ENCODE measurements around the gene GFI1B.
"Not testable (repeated sequence)": the region's sequence is repeated elsewhere in the genome, so short reads cannot be mapped to it uniquely, and the experiment has no call there.

Gene GFI1B

GRCh38 chr9:132997591-132997990 lies 19.1 kb downstream of the GFI1B start:
- Histone ChIP-seq H3K27ac (ENCODE audit: extremely low read depth, low read depth, low read length) (no peak overlapping the region), H3K36me3 (ENCODE audit: control insufficient read depth in 2 of 2, insufficient read depth in 1 of 2, low read length in 2 of 2) (no peaks in the 10 kb centered on the region), H3K4me3 (ENCODE audit: low read depth, low read length) (no peak overlapping the region), H3K9me3 (ENCODE audit: control insufficient read depth, insufficient read depth, low read depth, low read length) (no peaks in the 10 kb centered on the region), H3K4me1 (ENCODE audit: control insufficient read depth, insufficient read depth, low read length) (no peaks in the 10 kb centered on the region)
- TF ChIP-seq ZNF223 (tag by site-specific recombination; IDR thresholded peaks at IDR 0.05) (no peak), YY1 (tag by site-specific recombination; IDR thresholded peaks at IDR 0.05) (no peak), GFI1B (tag by site-specific recombination; IDR thresholded peaks at IDR 0.05) (no peak), EGR2 (tag by site-specific recombination; IDR thresholded peaks at IDR 0.05; ENCODE audit: low read depth) (no peak), BCL11A (tag by site-specific recombination; IDR thresholded peaks at IDR 0.05; ENCODE audit: low read depth) (no peak)
- TF ChIP-seq, protein P1, sequence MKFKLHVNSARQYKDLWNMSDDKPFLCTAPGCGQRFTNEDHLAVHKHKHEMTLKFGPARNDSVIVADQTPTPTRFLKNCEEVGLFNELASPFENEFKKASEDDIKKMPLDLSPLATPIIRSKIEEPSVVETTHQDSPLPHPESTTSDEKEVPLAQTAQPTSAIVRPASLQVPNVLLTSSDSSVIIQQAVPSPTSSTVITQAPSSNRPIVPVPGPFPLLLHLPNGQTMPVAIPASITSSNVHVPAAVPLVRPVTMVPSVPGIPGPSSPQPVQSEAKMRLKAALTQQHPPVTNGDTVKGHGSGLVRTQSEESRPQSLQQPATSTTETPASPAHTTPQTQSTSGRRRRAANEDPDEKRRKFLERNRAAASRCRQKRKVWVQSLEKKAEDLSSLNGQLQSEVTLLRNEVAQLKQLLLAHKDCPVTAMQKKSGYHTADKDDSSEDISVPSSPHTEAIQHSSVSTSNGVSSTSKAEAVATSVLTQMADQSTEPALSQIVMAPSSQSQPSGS (tag by site-specific recombination; IDR thresholded peaks at IDR 0.05; ENCODE audit: low read depth): no peak
- POLR2A ChIA-PET: no interaction called here
- CTCF ChIA-PET: interaction anchor here (0.7 to 3.4 kb wide), 3 partner anchors 25 to 132 kb away, joined by 3 to 14 read pairs (median 6); no protein-coding TSS in a partner anchor

- H3K9me3 ChIP-seq (ENCODE audit: control insufficient read depth, insufficient read depth, low read depth, low read length); POLR2A ChIA-PET; H3K4me3 ChIP-seq (ENCODE audit: low read depth, low read length); H3K4me1 ChIP-seq (ENCODE audit: control insufficient read depth, insufficient read depth, low read length); H3K27ac ChIP-seq (ENCODE audit: extremely low read depth, low read depth, low read length); H3K36me3 ChIP-seq (ENCODE audit: control insufficient read depth in 2 of 2, insufficient read depth in 1 of 2, low read length in 2 of 2): not testable (repeated sequence)
- CTCF ChIA-PET: interaction anchor here (0.7 to 3.4 kb wide), 2 partner anchors 24 to 97 kb away, joined by 4 to 14 read pairs; no protein-coding TSS in a partner anchor
Measured at GRCh38 chr9:132998221-132998620, 19.7 kb downstream of the GFI1B start.

DNA sequence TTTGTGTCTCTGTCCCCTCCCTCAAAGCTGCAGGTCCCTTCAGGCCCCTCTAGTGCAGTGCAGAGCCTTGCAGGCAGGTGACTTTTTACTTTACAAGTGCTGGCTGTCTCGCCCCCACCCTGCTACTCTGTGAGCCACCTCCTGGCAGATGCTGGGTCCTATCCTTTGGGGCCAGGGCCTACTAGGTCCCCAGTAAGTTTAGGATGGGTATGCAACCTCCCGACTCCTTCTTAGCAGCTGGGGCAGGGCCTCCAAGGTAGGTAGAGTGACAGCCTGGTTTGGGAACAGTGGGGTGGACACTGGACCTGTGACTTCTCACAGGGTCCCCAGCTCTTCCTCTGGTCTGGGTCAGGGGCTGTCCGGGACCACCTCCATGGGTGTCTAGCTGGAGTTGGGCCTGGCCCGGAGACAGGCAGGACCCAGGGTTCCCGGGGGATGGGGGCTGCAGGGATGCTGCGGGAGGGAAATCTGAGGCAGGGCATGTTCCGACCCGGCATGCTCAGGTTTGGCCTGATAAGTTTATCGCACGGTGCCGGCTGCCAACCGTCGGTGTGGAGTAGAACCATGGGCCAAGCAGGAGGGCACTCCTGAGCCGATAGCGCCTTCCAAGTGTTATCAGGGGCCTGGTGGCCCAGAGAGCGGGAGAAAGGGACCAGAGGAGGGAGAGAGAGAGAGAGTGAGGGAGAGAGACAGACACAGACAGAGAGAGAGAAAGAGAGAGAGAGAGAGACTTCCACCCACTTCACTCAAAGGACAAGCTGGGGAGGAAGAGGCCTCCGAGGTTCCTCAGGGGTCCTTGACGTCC lies 20.5 kb downstream of the GFI1B start:
- ChIA-PET POLR2A (no interaction called here), CTCF (interaction anchor here (0.7 to 3.4 kb wide), 2 partner anchors 23 to 98 kb away, joined by 4 to 14 read pairs; no protein-coding TSS in a partner anchor)
- Histone ChIP-seq H3K27ac (ENCODE audit: extremely low read depth, low read depth, low read length) (no peak overlapping the region), H3K9me3 (ENCODE audit: control insufficient read depth, insufficient read depth, low read depth, low read length) (no peaks in the 10 kb centered on the region), H3K4me3 (ENCODE audit: low read depth, low read length) (no peak overlapping the region), H3K4me1 (ENCODE audit: control insufficient read depth, insufficient read depth, low read length) (no peaks in the 10 kb centered on the region), H3K36me3 (ENCODE audit: control insufficient read depth in 2 of 2, insufficient read depth in 1 of 2, low read length in 2 of 2) (no peaks in the 10 kb centered on the region)
- TF ChIP-seq PATZ1 (tag by site-specific recombination; IDR thresholded peaks at IDR 0.05) (no peak), ZNF596 (tag by site-specific recombination; IDR thresholded peaks at IDR 0.05) (peak; percentile 73), ZXDB (tag by site-specific recombination; IDR thresholded peaks at IDR 0.05) (no peak), SP2 (tag by site-specific recombination; IDR thresholded peaks at IDR 0.05) (no peak), PRDM2 (tag by site-specific recombination; IDR thresholded peaks at IDR 0.05; ENCODE audit: borderline replicate concordance) (no peak)
